Neural cell (in vitro differentiated cells): ENCODE measurements around the gene NUF2.

Source experiments
- CTCF ChIP-seq: fragments of 450-650 bp; IDR thresholded peaks from 2 replicates; pipeline ENCODE4 v1.5.1; 2014; ENCODE audit warnings: antibody characterized with exemption, mild to moderate bottlenecking, moderate library complexity; ENCODE audit not compliant: poor library complexity, severe bottlenecking
- EP300 ChIP-seq: fragments of 450-650 bp; conservative IDR thresholded peaks from 2 replicates; pipeline ENCODE4 v1.6.1; 2014; ENCODE audit warnings: antibody characterized with exemption, mild to moderate bottlenecking, moderate library complexity; ENCODE audit not compliant: poor library complexity, severe bottlenecking
- EZH2 ChIP-seq: fragments of 200-600, 300-800 bp; shearing (Covaris generic), sonication (generic); IDR thresholded peaks from 2 replicates; pipeline ENCODE4 v1.6.1; 2014; ENCODE audit warnings: antibody characterized with exemption, low read length, borderline replicate concordance, mild to moderate bottlenecking; ENCODE audit not compliant: insufficient read depth, poor library complexity, severe bottlenecking
- POLR2AphosphoS5 ChIP-seq: IDR thresholded peaks from 2 replicates; pipeline ENCODE4 v1.6.1; 2012
- SMC3 ChIP-seq: fragments of 450-650 bp; conservative IDR thresholded peaks from 2 replicates; pipeline ENCODE4 v1.6.1; 2014; ENCODE audit warnings: antibody characterized with exemption, mild to moderate bottlenecking, moderate library complexity; ENCODE audit not compliant: poor library complexity
- TAF1 ChIP-seq: IDR thresholded peaks from 2 replicates; pipeline ENCODE4 v1.6.1; 2012; ENCODE audit warnings: low read depth

- no peak for TF ChIP-seq CTCF
- TF ChIP-seq POLR2AphosphoS5, result no peak
- no peak for TF ChIP-seq TAF1
- no peak for TF ChIP-seq SMC3
- no peak for TF ChIP-seq EP300
- no peak for TF ChIP-seq EZH2
Measured at GRCh38 chr1:163381487-163382184, 59.9 kb downstream of the NUF2 start.
